Esophagus (tissue), 2 donors: ENCODE data around the gene GNG7. TPM values are rescaled to one million over a fixed set of nuclear protein-coding genes. Genes with fewer than 3 reads are reported as not detected.

Experiments
- H3K27ac ChIP-seq, 2 donors: one replicate each; pipeline ENCODE4 v1.5.1; 2013; ENCODE audit warnings: low read depth in 2 of 2, mild to moderate bottlenecking in 2 of 2, inconsistent platforms in 1 of 2, low read length in 1 of 2, moderate library complexity in 1 of 2
- H3K27me3 ChIP-seq, 2 donors: one replicate each; pipeline ENCODE4 v1.6.1; 2013; ENCODE audit warnings: low read length in 2 of 2, control low read depth in 1 of 2, mild to moderate bottlenecking in 1 of 2; ENCODE audit not compliant: insufficient read depth in 2 of 2, control insufficient read depth in 1 of 2
- H3K36me3 ChIP-seq, 2 donors: one replicate each; pipeline ENCODE4 v1.6.1; 2013; ENCODE audit warnings: low read length in 1 of 2; ENCODE audit not compliant: control insufficient read depth in 2 of 2, insufficient read depth in 2 of 2
- H3K4me1 ChIP-seq, 2 donors: one replicate each; pipeline ENCODE4 v1.6.1; 2013; ENCODE audit warnings: low read length in 1 of 2; ENCODE audit not compliant: control insufficient read depth in 2 of 2, insufficient read depth in 2 of 2
- H3K4me3 ChIP-seq, 2 donors: one replicate each; pipeline ENCODE4 v1.5.1; 2013; ENCODE audit warnings: low read length in 2 of 2, mild to moderate bottlenecking in 2 of 2, low read depth in 1 of 2, moderate library complexity in 1 of 2
- H3K9me3 ChIP-seq, 2 donors: one replicate each; pipeline ENCODE4 v1.6.1; 2013; ENCODE audit warnings: mild to moderate bottlenecking in 2 of 2, low read depth in 1 of 2, low read length in 1 of 2, moderate library complexity in 1 of 2; ENCODE audit not compliant: control insufficient read depth in 2 of 2, insufficient read depth in 1 of 2
- WGBS, 2 donors: extraction: QIAGEN DNeasy Blood & Tissue Kit; methylation state at CpG; one replicate each; pipeline ENCODE4 v1.1.7; 2013; 5-methylcytosine and 5-hydroxymethylcytosine counted together
- polyA plus RNA-seq, 2 donors: library from polyadenylated mRNA; stranded (reverse); fragments of 200-250 nt; gene quantifications; one replicate each; pipeline ENCODE4 v1.2.3, GENCODE V29; 2013
- donor health status: healthy with polysubstance abuse.
- donor health status: Bipolar disorder and iron deficiency.

Gene GNG7
- polyA plus RNA-seq, 2 donors = 1.2 to 2.4 TPM

DNA sequence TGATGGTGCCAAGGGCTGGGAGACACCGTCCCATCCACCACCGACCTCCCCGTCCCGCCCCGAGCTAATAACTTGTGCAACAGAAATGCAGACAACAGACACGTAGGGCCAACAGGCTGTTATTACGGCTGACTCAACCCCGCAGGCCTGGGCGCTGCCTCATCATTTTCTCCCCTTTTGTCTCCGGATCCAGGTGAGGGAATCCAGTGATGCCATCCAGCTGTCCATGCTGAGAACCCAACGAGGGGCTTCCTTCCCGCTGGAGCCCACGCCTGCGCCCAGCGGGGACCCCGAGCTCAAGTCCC lies 25.1 kb upstream of the GNG7 start:
- Histone ChIP-seq H3K4me3 (no peak overlapping the region), H3K27me3 (peaks cover 0 to 3% of the 10 kb centered on the region in 2 donors), H3K27ac (no peak overlapping the region), H3K9me3 (no peaks in the 10 kb centered on the region), H3K36me3 (peaks cover 0 to 8% of the 10 kb centered on the region in 2 donors), H3K4me1 (peaks cover 7 to 10% of the 10 kb centered on the region in 2 donors)
- WGBS, 2 donors = 47 to 62% methylated on average over 16 of the region's 16 CpGs

- WGBS, 2 donors = 13 to 18% methylated on average over 26 of the region's 26 CpGs
- Histone ChIP-seq H3K36me3 (peaks cover 0 to 4% of the 10 kb centered on the region in 2 donors), H3K27me3 (peaks cover 0 to 3% of the 10 kb centered on the region in 2 donors), H3K4me3 (no peak overlapping the region), H3K27ac (no peak overlapping the region), H3K9me3 (no peaks in the 10 kb centered on the region), H3K4me1 (peaks cover 7 to 11% of the 10 kb centered on the region in 2 donors)
These were observed 24.6 kb upstream of the GNG7 start for GRCh38 chr19:2726904-2727639.

DNA sequence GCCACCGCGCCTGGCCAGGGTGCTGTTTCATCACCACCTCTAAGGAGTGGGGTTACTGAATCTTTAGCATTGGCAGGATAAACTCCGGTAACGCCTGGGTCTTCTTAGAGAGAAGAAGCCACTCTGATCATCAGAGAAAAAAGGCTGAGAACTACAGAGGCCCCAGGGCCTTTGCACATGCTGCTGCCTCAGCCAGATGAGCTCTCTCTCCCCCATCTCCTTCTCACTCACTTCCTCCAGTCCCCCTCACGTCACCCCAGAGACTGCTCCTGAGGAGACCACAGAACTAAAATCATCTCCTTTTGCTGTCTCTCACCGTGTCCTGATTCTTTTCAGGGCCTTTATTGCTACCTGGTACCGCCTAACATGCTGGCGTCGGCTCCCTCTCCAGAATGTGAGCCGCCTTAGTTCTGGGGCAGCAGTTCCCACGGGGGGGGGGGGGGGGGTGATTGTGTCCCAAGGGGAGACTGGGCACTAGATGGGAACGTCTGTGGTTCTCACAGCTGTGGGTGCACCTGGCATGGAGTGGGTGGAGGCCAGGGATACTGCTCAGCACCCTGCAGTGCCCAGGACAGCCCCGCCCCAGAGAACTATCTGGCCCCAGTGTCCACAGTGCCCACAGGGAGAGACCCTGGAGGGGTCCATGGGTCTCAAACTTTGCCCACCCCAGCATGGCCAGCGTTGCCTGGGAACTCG lies 23.8 kb upstream of the GNG7 start:
- Histone ChIP-seq H3K4me1 (peaks cover 7 to 11% of the 10 kb centered on the region in 2 donors), H3K4me3 (no peak overlapping the region), H3K9me3 (no peaks in the 10 kb centered on the region), H3K27ac (no peak overlapping the region), H3K36me3 (no peaks in the 10 kb centered on the region), H3K27me3 (peaks cover 0 to 3% of the 10 kb centered on the region in 2 donors)
- 64 to 68% methylated on average over 14 to 15 of the region's 15 CpGs for WGBS, 2 donors

GRCh38 chr19:2724148-2724557 lies 21.7 kb upstream of the GNG7 start:
- no peaks in the 10 kb centered on the region for H3K9me3 ChIP-seq
- H3K36me3 ChIP-seq = no peaks in the 10 kb centered on the region
- H3K27ac ChIP-seq = no peak overlapping the region
- no peak overlapping the region for H3K4me3 ChIP-seq
- H3K4me1 ChIP-seq = peaks cover 11 to 15% of the 10 kb centered on the region in 2 donors
- peaks cover 0 to 3% of the 10 kb centered on the region in 2 donors for H3K27me3 ChIP-seq
- 64 to 65% methylated on average over 7 of the region's 7 CpGs for WGBS, 2 donors

DNA sequence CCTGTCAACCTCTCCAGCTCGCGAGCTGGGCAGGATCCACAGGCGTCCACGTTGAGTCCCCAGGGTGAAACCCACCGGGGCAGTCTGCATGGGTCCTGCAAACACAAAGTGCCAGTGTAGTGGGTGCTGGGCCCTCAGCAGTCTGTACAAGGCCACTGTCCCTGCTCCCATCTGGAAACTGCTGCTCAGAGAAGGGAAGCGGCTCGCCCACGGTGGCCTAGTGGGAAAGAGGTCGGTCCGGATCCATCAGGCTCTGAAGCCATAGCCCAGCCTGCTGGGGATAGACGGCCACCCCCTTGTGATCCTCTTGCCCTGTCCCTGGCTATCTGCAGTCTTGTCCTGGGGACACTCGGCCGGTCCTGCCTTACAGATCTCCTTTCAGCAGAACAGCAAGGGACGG lies 21.3 kb upstream of the GNG7 start:
- Histone ChIP-seq H3K36me3 (no peaks in the 10 kb centered on the region), H3K4me3 (no peak overlapping the region), H3K27ac (peak overlapping the region in 1 of 2 donors; percentile 39), H3K9me3 (no peaks in the 10 kb centered on the region), H3K4me1 (peaks cover 11 to 15% of the 10 kb centered on the region in 2 donors), H3K27me3 (peaks cover 0 to 3% of the 10 kb centered on the region in 2 donors)
- 78 to 80% methylated on average over 14 of the region's 14 CpGs for WGBS, 2 donors

- H3K9me3 ChIP-seq = no peaks in the 10 kb centered on the region
- H3K27me3 ChIP-seq = peaks cover 0 to 3% of the 10 kb centered on the region in 2 donors
- WGBS, 2 donors = 55 to 65% methylated on average over 13 of the region's 13 CpGs
- peak overlapping the region; percentile 17 to 39 for H3K27ac ChIP-seq
- H3K4me3 ChIP-seq = no peak overlapping the region
- H3K4me1 ChIP-seq = peaks cover 11 to 15% of the 10 kb centered on the region in 2 donors
- no peaks in the 10 kb centered on the region for H3K36me3 ChIP-seq
These were observed 20.8 kb upstream of the GNG7 start for GRCh38 chr19:2723345-2723715.

- H3K27me3 ChIP-seq = peaks cover 0 to 3% of the 10 kb centered on the region in 2 donors
- peak overlapping the region; percentile 17 to 28 for H3K27ac ChIP-seq
- no peaks in the 10 kb centered on the region for H3K36me3 ChIP-seq
- 29 to 31% methylated on average over 26 to 28 of the region's 28 CpGs for WGBS, 2 donors
- no peaks in the 10 kb centered on the region for H3K9me3 ChIP-seq
- no peak overlapping the region for H3K4me3 ChIP-seq
- H3K4me1 ChIP-seq = peaks cover 11 to 15% of the 10 kb centered on the region in 2 donors
These were observed 20.2 kb upstream of the GNG7 start for GRCh38 chr19:2722541-2723344.

DNA sequence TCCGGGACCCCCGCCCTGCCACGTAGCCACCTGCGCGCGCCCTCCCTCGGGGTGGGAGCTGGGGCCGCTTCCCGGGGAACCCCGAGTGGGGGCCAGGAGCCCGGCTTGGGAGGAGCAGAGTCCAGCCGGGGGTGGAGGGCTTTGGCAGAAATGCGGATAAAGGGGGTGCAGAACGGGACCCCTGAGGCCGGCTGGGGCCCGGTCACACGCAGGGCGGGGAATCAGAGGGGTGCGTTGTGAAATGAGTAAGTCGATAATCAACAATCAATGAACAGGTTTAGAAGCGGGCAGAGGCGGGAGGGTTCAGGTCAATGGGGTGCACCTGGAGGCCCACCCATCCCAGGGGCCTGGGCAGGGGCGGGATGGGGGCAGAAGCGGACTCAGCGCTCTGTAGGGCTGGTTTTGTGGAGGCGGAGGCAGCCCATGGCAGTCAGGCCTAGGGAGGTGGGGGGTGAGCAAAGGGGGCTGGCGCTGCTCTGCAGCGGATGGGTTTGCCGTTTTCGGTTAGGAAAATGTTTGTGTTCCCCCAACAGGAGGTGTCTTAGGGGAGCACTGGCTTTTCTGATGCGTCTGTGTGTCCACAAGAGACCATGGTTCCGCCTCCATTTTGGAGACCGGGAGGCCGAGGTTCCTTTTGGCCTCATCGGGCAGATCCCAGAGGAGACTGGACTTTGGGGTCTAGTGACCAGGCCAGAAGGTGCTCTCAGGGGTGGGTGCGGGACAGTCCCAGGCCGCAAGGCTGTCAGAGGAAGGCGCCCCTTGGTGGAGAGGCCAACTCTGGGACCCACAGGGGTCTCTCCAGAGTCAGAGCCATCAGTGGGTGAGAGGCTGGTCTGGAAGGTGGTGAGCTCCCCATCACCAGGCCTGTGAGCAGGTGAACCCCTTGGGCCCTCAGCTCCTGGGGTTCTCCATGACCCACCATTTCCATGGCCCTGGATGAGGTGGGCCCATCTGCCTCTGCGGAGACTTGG lies 19.4 kb upstream of the GNG7 start:
- Histone ChIP-seq H3K27me3 (peaks cover 0 to 3% of the 10 kb centered on the region in 2 donors), H3K4me3 (peak overlapping the region in 1 of 2 donors; percentile 50), H3K27ac (no peak overlapping the region), H3K4me1 (peaks cover 10 to 12% of the 10 kb centered on the region in 2 donors), H3K9me3 (no peaks in the 10 kb centered on the region), H3K36me3 (no peaks in the 10 kb centered on the region)
- 31 to 33% methylated on average over 38 to 39 of the region's 39 CpGs for whole genome bisulfite sequencing, 2 donors
